K562 (cell line): ENCODE data around the gene PACS1. TPM values are rescaled to one million over a fixed set of nuclear protein-coding genes. Genes with fewer than 3 reads are reported as not detected.
A peak's percentile ranks its signal among the peaks of the same experiment; 100 is the strongest.

Experiments
- BMI1 ChIP-seq: fragments of 150-350 bp; IDR thresholded peaks from 2 replicates; pipeline ENCODE4 v1.6.1; 2014; ENCODE audit warnings: low read length
- CTBP1 ChIP-seq: fragments of 450-650 bp; IDR thresholded peaks from 2 replicates; pipeline ENCODE4 v1.6.1; 2016; ENCODE audit warnings: borderline replicate concordance
- CXXC5 ChIP-seq: fragments of 250-450 bp; sonication (Bioruptor Pico); IDR thresholded peaks from 2 replicates; pipeline ENCODE4 v1.8.0; 2022; ENCODE audit warnings: inconsistent platforms, mild to moderate bottlenecking, moderate library complexity
- E2F6 ChIP-seq, 2 experiments: IDR thresholded peaks; 2 replicates each; pipeline ENCODE4 v1.6.1; 2011; ENCODE audit warnings: borderline replicate concordance in 1 of 2, control low read depth in 1 of 2, low read depth in 1 of 2, low read length in 1 of 2, mild to moderate bottlenecking in 1 of 2, mixed read lengths in 1 of 2, moderate library complexity in 1 of 2; ENCODE audit not compliant: insufficient read depth in 1 of 2, insufficient read length in 1 of 2, poor library complexity in 1 of 2, severe bottlenecking in 1 of 2; ENCODE audit errors: extremely low read depth in 1 of 2
- HMGN3 ChIP-seq: IDR thresholded peaks from 2 replicates; pipeline ENCODE4 v1.6.1; 2011; ENCODE audit warnings: borderline replicate concordance, low read depth, mild to moderate bottlenecking, mixed read lengths, low read length; ENCODE audit not compliant: insufficient read length; ENCODE audit errors: extremely low read depth
- KDM1A ChIP-seq, 2 experiments: fragments of 450-650 bp; IDR thresholded peaks; 2 replicates each; pipeline ENCODE4 v1.6.1; 2016; ENCODE audit warnings: mild to moderate bottlenecking in 2 of 2
- MBD2 ChIP-seq: sonication (generic); IDR thresholded peaks from 2 replicates; pipeline ENCODE4 v1.6.1; 2016; ENCODE audit warnings: low read depth, borderline replicate concordance
- MCM2 ChIP-seq: fragments of 450-650 bp; IDR thresholded peaks from 2 replicates; pipeline ENCODE4 v1.6.1; 2017; ENCODE audit warnings: low read depth, mild to moderate bottlenecking
- NONO ChIP-seq, 2 experiments: fragments of 200-400 bp in 1 of 2; fragments of 450-650 bp in 1 of 2; formaldehyde crosslinking in 1 of 2; IDR thresholded peaks; 2 replicates each; pipeline ENCODE4 v1.6.1; 2017; ENCODE audit warnings: low read depth in 2 of 2, mild to moderate bottlenecking in 2 of 2, moderate library complexity in 2 of 2, low read length in 1 of 2
- RBFOX2 ChIP-seq: fragments of 200-400 bp; formaldehyde crosslinking; IDR thresholded peaks from 2 replicates; pipeline ENCODE4 v1.6.1; 2017; ENCODE audit warnings: low read depth, mild to moderate bottlenecking, low read length, moderate library complexity
- RCOR1 ChIP-seq, 2 experiments: IDR thresholded peaks; 2 replicates each; pipeline ENCODE4 v1.6.1; 2012; ENCODE audit warnings: low read depth in 2 of 2, low read length in 2 of 2, borderline replicate concordance in 1 of 2, improper control_type of control experiment in 1 of 2
- RFX1 ChIP-seq: fragments of 450-650 bp; IDR thresholded peaks from 2 replicates; pipeline ENCODE4 v1.6.1; 2016; ENCODE audit warnings: mild to moderate bottlenecking, moderate library complexity
- ZBTB26 ChIP-seq: fragments of 450-650 bp; formaldehyde crosslinking; IDR thresholded peaks from 2 replicates; pipeline ENCODE4 v1.4.0; 2022; ENCODE audit warnings: missing genetic modification characterization
- ZNF740 ChIP-seq, 3 experiments: fragments of 200-800 bp in 1 of 3; sonication (Bioruptor generic) in 1 of 3; sonication (generic) in 1 of 3; formaldehyde crosslinking in 1 of 3; IDR thresholded peaks; 2 replicates each; pipeline versions ENCODE4 v1.6.1 to v1.8.0; 2016 to 2022; ENCODE audit warnings: mild to moderate bottlenecking in 2 of 3, missing compliant biosample characterization in 2 of 3, missing genetic modification characterization in 2 of 3, missing genetic modification reagents in 1 of 3
- polyA plus RNA-seq, 8 experiments: library from polyadenylated mRNA; depleted of rRNA in 4 of 8; stranded (reverse) in 5 of 8; unstranded in 3 of 8; fragments of >200 nt; fragmentation: Nextera tagmentation in 2 of 8; fragmentation: Illumina TruSeq in 1 of 8; extraction: Ambion mirVana in 2 of 8; extraction: Trizol in 1 of 8; gene quantifications; 2 replicates each; pipeline versions ENCODE4 v1.2.1 to v1.2.3, GENCODE V29; 2011 to 2014; ENCODE audit warnings: inconsistent platforms in 1 of 8, missing spikeins in 1 of 8
- total RNA-seq, 7 experiments: library from RNA; depleted of rRNA in 6 of 7; stranded (reverse); fragments of >200 nt in 6 of 7; fragmentation: Illumina TruSeq in 2 of 7; extraction: Trizol in 2 of 7; gene quantifications; 2 replicates each; pipeline versions ENCODE4 v1.2.1 to v1.2.3, GENCODE V29; 2011 to 2021; ENCODE audit warnings: low replicate concordance in 1 of 7
- TF ChIP-seq, protein P1 (sequence below): fragments of 450-650 bp; IDR thresholded peaks from 2 replicates; pipeline ENCODE4 v1.6.1; 2016; ENCODE audit warnings: borderline replicate concordance
- TF ChIP-seq, protein P2 (sequence below): fragments of 450-650 bp; formaldehyde crosslinking; IDR thresholded peaks from 2 replicates; pipeline ENCODE4 v1.4.0; 2022; ENCODE audit warnings: mild to moderate bottlenecking, moderate library complexity

The PACS1 gene
- total and polyA plus RNA-seq, 9 of the 15 experiments (the other 6 are each of a cell fraction or from before 2014, with no cell fraction given) = 0.34 to 28.1 (median 8.5) TPM

GRCh38 chr11:66282468-66283455 lies 212.7 kb downstream of the PACS1 start (continued):
- TF ChIP-seq ZBTB26 (CRISPR knock-in tag) (no peak), E2F6 (IDR thresholded peaks at IDR 0.05; ENCODE audit: borderline replicate concordance in 1 of 2, extremely low read depth in 1 of 2, insufficient read depth in 1 of 2, insufficient read length in 1 of 2, low read depth in 1 of 2, low read length in 1 of 2, poor library complexity in 1 of 2, severe bottlenecking in 1 of 2) (peak in 1 of 2 experiments; percentile 9), RBFOX2 (peak; percentile 61), BMI1 (peak; percentile 100), CTBP1 (peak; percentile 94), NONO (IDR thresholded peaks at IDR 0.05; ENCODE audit: low read depth in 2 of 2, low read length in 1 of 2) (peak in 1 of 2 experiments; percentile 71; a peak in 1 of 4 replicates), MBD2 (peak; percentile 94), RCOR1 (IDR thresholded peaks at IDR 0.05; ENCODE audit: borderline replicate concordance in 1 of 2, low read depth in 2 of 2, low read length in 2 of 2) (peak; percentile 78 to 99), MCM2 (no peak), HMGN3 (peak; percentile 83), KDM1A (IDR thresholded peaks at IDR 0.05) (peak in 1 of 2 experiments; percentile 65; a peak in 1 of 4 replicates), CXXC5 (CRISPR knock-in tag) (peak; percentile 76), RFX1 (peak; percentile 100), ZNF740 (CRISPR knock-in tag; IDR thresholded peaks at IDR 0.05) (peak; percentile 58; the same call in 1 of the 2 replicates), ZNF740 (tag; IDR thresholded peaks at IDR 0.05) (no peak)
- TF ChIP-seq, protein P1, sequence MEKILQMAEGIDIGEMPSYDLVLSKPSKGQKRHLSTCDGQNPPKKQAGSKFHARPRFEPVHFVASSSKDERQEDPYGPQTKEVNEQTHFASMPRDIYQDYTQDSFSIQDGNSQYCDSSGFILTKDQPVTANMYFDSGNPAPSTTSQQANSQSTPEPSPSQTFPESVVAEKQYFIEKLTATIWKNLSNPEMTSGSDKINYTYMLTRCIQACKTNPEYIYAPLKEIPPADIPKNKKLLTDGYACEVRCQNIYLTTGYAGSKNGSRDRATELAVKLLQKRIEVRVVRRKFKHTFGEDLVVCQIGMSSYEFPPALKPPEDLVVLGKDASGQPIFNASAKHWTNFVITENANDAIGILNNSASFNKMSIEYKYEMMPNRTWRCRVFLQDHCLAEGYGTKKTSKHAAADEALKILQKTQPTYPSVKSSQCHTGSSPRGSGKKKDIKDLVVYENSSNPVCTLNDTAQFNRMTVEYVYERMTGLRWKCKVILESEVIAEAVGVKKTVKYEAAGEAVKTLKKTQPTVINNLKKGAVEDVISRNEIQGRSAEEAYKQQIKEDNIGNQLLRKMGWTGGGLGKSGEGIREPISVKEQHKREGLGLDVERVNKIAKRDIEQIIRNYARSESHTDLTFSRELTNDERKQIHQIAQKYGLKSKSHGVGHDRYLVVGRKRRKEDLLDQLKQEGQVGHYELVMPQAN = no peak
- TF ChIP-seq, protein P2, sequence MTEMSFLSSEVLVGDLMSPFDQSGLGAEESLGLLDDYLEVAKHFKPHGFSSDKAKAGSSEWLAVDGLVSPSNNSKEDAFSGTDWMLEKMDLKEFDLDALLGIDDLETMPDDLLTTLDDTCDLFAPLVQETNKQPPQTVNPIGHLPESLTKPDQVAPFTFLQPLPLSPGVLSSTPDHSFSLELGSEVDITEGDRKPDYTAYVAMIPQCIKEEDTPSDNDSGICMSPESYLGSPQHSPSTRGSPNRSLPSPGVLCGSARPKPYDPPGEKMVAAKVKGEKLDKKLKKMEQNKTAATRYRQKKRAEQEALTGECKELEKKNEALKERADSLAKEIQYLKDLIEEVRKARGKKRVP (CRISPR knock-in tag) = 0 out of 2 replicates have a peak, but pooled peaks have one; percentile 38
